ENCODE measurements around the gene CLDN5.

Gene CLDN5

DNA sequence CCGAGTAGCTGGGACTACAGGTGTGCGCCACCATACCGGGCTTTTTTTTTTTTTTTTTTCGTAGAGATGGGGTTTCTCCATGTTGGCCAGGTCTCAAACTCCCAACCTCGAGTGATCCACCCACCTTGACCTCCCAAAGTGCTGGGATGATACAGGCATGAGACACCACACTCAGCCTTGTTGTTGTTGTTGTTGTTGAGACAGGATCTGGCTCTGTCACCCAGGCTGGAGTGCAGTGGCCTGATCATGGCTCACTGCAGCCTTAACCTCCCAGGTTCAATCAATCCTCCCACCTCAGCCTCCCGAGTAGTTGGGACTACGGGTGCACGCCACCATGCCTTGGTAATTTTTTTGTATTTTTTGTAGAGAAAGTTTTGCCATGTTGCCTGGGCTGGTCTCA is 23.4 kb upstream of the CLDN5 start:
- no peak overlapping the region for H3K4me3 ChIP-seq (ENCODE audit: low read depth, low read length)
- TF ChIP-seq, protein P1, sequence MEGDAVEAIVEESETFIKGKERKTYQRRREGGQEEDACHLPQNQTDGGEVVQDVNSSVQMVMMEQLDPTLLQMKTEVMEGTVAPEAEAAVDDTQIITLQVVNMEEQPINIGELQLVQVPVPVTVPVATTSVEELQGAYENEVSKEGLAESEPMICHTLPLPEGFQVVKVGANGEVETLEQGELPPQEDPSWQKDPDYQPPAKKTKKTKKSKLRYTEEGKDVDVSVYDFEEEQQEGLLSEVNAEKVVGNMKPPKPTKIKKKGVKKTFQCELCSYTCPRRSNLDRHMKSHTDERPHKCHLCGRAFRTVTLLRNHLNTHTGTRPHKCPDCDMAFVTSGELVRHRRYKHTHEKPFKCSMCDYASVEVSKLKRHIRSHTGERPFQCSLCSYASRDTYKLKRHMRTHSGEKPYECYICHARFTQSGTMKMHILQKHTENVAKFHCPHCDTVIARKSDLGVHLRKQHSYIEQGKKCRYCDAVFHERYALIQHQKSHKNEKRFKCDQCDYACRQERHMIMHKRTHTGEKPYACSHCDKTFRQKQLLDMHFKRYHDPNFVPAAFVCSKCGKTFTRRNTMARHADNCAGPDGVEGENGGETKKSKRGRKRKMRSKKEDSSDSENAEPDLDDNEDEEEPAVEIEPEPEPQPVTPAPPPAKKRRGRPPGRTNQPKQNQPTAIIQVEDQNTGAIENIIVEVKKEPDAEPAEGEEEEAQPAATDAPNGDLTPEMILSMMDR (IDR thresholded peaks at IDR 0.05; ENCODE audit: control insufficient read depth, extremely low read depth, insufficient read depth), result no peak
- no peak for DNase-seq (ENCODE audit: low read depth)

DNA sequence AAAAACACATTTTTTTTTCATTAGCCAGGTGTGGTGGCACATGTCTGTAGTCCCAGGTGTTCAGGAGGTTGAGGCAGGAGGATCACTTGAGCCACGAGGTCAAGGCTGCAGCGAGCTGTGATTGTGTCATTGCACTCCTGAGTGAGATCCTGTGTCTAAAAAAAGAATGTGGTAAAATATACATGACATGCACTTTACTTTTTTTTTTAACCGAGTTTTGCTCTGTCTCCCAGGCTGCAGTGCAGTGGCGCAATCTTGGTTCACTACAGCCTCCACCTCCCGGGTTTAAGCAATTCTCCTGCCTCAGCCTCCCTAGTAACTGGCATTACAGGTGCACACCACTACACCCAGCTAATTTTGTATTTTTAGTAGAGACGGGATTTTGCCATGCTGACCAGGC is 22.5 kb upstream of the CLDN5 start:
- TF ChIP-seq, protein P1 (IDR thresholded peaks at IDR 0.05; ENCODE audit: control insufficient read depth, extremely low read depth, insufficient read depth), result no peak
- no peak for DNase-seq (ENCODE audit: low read depth)
- H3K4me3 ChIP-seq (ENCODE audit: low read depth, low read length), result no peak overlapping the region

DNA sequence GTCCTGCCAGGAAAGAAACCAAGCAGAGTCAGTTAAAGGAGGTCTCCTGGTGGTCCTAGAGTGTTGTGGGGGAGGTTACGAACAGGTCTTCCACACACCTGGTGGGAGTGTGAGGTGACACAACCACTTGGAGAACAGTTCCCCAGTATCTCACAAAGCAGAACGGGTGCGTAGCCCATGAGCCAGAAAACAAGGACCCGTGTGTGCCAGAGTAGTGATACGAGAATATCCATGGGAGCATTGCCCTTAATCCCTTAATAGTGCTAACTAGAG is 21.7 kb upstream of the CLDN5 start:
- H3K4me3 ChIP-seq (ENCODE audit: low read depth, low read length), result no peak overlapping the region
- TF ChIP-seq, protein P1 (IDR thresholded peaks at IDR 0.05; ENCODE audit: control insufficient read depth, extremely low read depth, insufficient read depth), result no peak
- DNase-seq (ENCODE audit: low read depth), result no peak

DNA sequence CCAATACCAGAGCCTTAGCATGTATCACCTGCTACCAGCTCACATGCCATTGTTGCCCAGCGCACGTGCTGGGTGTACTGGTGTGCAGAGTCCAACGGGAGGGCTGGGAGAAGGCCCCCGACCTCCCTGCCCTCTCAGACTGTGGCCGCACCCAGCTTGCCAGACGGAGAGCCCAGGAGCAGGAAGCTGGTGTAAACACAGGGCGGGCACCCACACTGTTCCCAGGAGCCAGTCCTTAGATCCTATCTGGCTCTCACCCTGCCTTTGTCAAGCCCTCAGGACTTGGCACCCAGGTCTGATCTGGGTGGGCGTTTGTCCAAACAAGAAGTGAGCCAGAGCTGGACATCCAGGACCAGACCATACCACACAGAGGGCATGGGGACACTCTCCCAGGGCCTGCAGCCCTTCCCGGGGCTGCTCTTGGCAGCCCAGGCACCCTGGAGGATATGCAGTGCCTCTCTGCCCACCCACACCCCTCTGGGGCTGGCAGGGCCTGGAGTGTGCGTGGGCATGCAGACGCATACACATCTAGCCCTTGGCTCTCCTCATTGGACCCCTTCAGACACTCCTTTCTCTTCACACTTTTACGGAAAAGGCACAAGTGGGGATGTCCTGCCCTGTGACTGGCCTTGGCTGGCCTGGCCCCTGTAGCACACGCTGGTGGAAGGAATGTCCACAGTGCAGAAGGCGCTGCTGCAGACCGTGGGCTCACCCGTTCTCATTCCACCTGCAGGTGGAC is 19.9 kb upstream of the CLDN5 start:
- no peak overlapping the region for H3K4me3 ChIP-seq (ENCODE audit: low read depth, low read length)
- DNase-seq (ENCODE audit: low read depth), result no peak
- TF ChIP-seq, protein P1 (IDR thresholded peaks at IDR 0.05; ENCODE audit: control insufficient read depth, extremely low read depth, insufficient read depth), result no peak

DNA sequence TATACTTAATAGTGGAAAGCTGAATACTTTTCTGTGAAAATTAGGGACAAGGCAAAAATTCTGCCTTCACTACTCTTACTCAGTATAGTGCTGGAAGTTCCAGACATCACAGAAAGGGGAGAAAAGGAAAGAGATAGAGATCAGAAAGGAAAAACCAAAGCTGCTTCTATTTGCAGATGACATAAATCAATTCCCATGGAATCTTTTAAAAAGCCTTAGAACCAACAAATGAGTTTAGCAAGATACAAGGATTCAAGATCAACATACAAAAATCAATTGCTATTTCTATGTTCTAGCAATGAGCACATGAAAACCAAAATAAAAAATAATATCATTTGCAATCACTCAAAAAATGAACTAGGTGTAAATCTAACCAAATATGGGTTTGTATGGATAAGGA is 16.2 kb upstream of the CLDN5 start:
- no peak for DNase-seq (ENCODE audit: low read depth)
- no peak overlapping the region for H3K4me3 ChIP-seq (ENCODE audit: low read depth, low read length)
- TF ChIP-seq, protein P1 (IDR thresholded peaks at IDR 0.05; ENCODE audit: control insufficient read depth, extremely low read depth, insufficient read depth), result no peak

DNA sequence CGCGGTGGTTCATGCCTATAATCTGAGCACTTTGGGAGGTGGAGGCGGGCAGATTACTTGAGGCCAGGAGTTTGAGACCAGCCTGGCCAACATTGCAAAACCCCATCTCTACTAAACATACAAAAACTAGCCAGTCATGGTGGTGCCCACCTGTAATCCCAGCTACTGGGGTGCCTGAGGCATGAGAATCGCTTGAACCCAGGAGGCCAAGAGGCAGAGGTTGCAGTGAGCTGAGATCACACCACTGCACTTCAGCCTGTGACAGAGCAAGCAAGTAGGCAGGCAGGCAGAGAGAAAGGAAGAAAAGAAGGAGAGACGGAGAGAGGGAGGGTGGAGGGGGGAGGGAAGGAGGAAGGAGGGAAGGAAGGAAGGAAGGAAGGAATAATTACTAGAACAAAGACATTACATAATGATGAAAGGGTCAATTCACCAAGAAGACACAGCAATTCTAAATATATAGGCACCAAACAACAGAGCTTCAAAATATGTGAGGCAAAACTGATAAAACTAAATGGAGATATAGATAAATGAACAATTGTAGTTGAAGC is 13.8 kb upstream of the CLDN5 start:
- DNase-seq (ENCODE audit: low read depth), result no peak
- H3K4me3 ChIP-seq (ENCODE audit: low read depth, low read length), result no peak overlapping the region
- TF ChIP-seq, protein P1 (IDR thresholded peaks at IDR 0.05; ENCODE audit: control insufficient read depth, extremely low read depth, insufficient read depth), result no peak

DNA sequence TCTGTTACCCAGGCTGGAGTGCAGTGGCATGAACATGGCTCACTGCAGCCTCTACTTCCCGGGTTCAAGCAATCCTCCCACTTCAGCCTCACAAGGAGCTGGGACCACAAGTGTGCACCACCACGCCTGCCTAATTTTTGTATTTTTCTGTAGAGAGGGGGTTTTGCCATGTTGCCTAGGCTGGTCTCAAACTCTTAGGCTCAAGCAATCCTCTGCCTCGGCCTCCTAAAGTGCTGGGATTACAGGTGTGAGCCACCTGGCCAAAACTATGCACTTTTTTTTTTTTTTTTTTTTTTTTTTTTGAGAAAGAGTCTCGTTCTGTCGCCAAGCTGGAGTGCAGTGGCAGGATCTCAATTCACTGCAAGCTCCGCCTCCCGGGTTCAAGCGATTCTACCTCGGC is 12.4 kb upstream of the CLDN5 start:
- no peak overlapping the region for H3K4me3 ChIP-seq (ENCODE audit: low read depth, low read length)
- DNase-seq (ENCODE audit: low read depth), result no peak

More for the DNA sequence above, 12.4 kb upstream of the CLDN5 start:
- TF ChIP-seq, protein P1 (IDR thresholded peaks at IDR 0.05; ENCODE audit: control insufficient read depth, extremely low read depth, insufficient read depth), result no peak

Data from LNCaP clone FGC (cell line).